Cardiac septum (tissue), 1 donor: ENCODE data around the gene SURF6. TPM values are rescaled to one million over a fixed set of nuclear protein-coding genes. Genes with fewer than 3 reads are reported as not detected.

Experiments used
- DNase-seq: peaks from one replicate; pipeline ENCODE4 v3.0.0-alpha.2; 2020; ENCODE audit warnings: low spot score
- intact Hi-C: fragments of 100-400 bp; cut with DNase I; formaldehyde crosslinking; loops from one replicate; pipeline ENCODE4 v1.14.0; 2022
- total RNA-seq: library from RNA; stranded (reverse); fragmentation: NEBNext Ultra II Directional; extraction: Animal tissue kit (Norgen Biotek cat#: 25700); gene quantifications from one replicate; pipeline ENCODE4 v1.2.1, GENCODE V29; 2021
- donor health status: DM: no; HTN: no; CAD: no.

Gene SURF6
- total RNA-seq, 1 donor from 2014 or later, result 14.2 TPM

- no peak for DNase-seq
- intact Hi-C loops, result loop anchor here (5.0 kb wide), 1 partner anchor 47 kb away; the partner anchor contains the start of gene REXO4
These were observed 33.9 kb upstream of the SURF6 start for GRCh38 chr9:133369933-133370332.

- no peak for DNase-seq
- intact Hi-C loops, result no loop called here
These were observed 33.4 kb upstream of the SURF6 start for GRCh38 chr9:133369422-133369821.

GRCh38 chr9:133368249-133368881 lies 32.4 kb upstream of the SURF6 start:
- no peak for DNase-seq
- intact Hi-C loops, result no loop called here

- DNase-seq, result no peak
- intact Hi-C loops, result no loop called here
These were observed 31.8 kb upstream of the SURF6 start for GRCh38 chr9:133367778-133368177.

- DNase-seq, result no peak
- intact Hi-C loops, result no loop called here
These were observed 31.2 kb upstream of the SURF6 start for GRCh38 chr9:133367221-133367620.

- no peak for DNase-seq
- intact Hi-C loops, result no loop called here
These were observed 30.4 kb upstream of the SURF6 start for GRCh38 chr9:133366435-133366834.

- intact Hi-C loops, result no loop called here
- DNase-seq, result no peak
These were observed 26.5 kb upstream of the SURF6 start for GRCh38 chr9:133362359-133363044.

- intact Hi-C loops, result no loop called here
- DNase-seq, result no peak
These were observed 25.6 kb upstream of the SURF6 start for GRCh38 chr9:133361507-133362092.

- intact Hi-C loops, result no loop called here
- DNase-seq, result no peak
These were observed 24.7 kb upstream of the SURF6 start for GRCh38 chr9:133360400-133361393.

- intact Hi-C loops, result no loop called here
- no peak for DNase-seq
These were observed 23.6 kb upstream of the SURF6 start for GRCh38 chr9:133359399-133360175.

GRCh38 chr9:133357656-133358055 lies 21.7 kb upstream of the SURF6 start:
- DNase-seq, result no peak
- intact Hi-C loops, result no loop called here

GRCh38 chr9:133356391-133357091 lies 20.6 kb upstream of the SURF6 start, which contains the start of the genes SURF1 and SURF2:
SURF1 (minus strand) TSS chr9:133356487; CDS start chr9:133356453, 34 bp downstream.
SURF2 (plus strand) TSS chr9:133356550; CDS start chr9:133356593, 43 bp downstream.
- intact Hi-C loops, result no loop called here

GRCh38 chr9:133355881-133356357 lies 19.9 kb upstream of the SURF6 start:
- DNase-seq, result no peak
- intact Hi-C loops, result no loop called here

More at GRCh38 chr9:133356391-133357091, 20.6 kb upstream of the SURF6 start, which contains the start of the genes SURF1 and SURF2:
- peak; percentile 96 for DNase-seq

GRCh38 chr9:133354766-133355165 lies 18.8 kb upstream of the SURF6 start:
- intact Hi-C loops, result no loop called here
- DNase-seq, result no peak

GRCh38 chr9:133353548-133353947 lies 17.6 kb upstream of the SURF6 start:
- no peak for DNase-seq
- intact Hi-C loops, result no loop called here

- DNase-seq, result no peak
- intact Hi-C loops, result no loop called here
These were observed 16.8 kb upstream of the SURF6 start for GRCh38 chr9:133352635-133353340.

- intact Hi-C loops, result no loop called here
- no peak for DNase-seq
These were observed 16.1 kb upstream of the SURF6 start for GRCh38 chr9:133351908-133352634.
